AG10803 (cell line): ENCODE data around the gene C8G.

Experiments used
- DNase-seq: peaks from one replicate; pipeline ENCODE4 v3.0.0; 2010; ENCODE audit warnings: low read depth
- H3K4me3 ChIP-seq: 2 replicates; pipeline ENCODE4 v1.5.1; 2011; ENCODE audit warnings: mild to moderate bottlenecking, low read length, control low read depth
- TF ChIP-seq, protein P1 (sequence below): conservative IDR thresholded peaks from 2 replicates; pipeline ENCODE4 v1.5.1; 2011; ENCODE audit warnings: mild to moderate bottlenecking, low read length, control low read depth, inconsistent platforms

C8G gene

DNA sequence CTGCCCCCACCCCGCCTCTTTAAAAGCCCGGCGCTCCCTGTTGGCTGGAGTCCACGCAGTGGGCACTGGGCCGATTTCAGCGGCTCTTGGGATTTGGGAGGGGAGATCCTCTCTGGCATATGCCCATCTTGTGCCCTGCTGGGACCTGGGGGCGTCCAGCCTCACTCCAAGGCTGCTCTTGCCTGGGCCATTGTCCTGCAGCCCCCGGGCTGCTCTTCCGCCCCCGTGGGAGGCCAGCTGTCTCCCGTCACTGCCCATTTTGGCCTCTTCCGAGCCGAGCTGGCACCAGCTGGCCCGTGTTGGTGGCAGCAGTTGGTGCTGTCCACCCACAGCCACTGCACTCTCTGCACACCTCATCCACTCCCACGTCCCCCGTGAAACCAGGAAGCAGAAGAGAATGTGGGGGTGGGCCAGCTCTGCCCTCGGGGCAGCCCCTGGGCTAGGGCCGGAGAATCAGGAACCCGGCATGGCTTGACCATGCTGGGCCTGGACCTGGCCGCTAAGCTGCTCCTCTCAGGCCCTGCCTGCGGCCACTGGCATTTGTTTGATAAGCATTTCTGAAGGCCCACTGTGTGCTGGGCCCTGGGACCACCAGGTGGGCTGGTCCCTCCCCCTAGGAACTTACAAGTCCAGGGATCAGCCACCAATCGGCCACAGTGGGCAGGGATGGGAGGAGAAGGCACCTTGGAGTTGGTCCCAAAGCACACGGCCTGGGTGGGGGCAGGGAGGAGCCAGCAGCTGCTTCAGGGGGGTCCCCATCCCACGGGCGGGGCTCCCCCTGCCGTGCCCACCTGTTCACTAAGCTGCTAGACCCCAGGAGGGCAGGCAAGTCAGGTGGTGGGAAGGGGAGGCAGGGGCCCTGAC, 2.2 kb downstream of the C8G start:
- TF ChIP-seq, protein P1, sequence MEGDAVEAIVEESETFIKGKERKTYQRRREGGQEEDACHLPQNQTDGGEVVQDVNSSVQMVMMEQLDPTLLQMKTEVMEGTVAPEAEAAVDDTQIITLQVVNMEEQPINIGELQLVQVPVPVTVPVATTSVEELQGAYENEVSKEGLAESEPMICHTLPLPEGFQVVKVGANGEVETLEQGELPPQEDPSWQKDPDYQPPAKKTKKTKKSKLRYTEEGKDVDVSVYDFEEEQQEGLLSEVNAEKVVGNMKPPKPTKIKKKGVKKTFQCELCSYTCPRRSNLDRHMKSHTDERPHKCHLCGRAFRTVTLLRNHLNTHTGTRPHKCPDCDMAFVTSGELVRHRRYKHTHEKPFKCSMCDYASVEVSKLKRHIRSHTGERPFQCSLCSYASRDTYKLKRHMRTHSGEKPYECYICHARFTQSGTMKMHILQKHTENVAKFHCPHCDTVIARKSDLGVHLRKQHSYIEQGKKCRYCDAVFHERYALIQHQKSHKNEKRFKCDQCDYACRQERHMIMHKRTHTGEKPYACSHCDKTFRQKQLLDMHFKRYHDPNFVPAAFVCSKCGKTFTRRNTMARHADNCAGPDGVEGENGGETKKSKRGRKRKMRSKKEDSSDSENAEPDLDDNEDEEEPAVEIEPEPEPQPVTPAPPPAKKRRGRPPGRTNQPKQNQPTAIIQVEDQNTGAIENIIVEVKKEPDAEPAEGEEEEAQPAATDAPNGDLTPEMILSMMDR: no peak
- H3K4me3 ChIP-seq: no peak overlapping the region
- DNase-seq: no peak

DNA sequence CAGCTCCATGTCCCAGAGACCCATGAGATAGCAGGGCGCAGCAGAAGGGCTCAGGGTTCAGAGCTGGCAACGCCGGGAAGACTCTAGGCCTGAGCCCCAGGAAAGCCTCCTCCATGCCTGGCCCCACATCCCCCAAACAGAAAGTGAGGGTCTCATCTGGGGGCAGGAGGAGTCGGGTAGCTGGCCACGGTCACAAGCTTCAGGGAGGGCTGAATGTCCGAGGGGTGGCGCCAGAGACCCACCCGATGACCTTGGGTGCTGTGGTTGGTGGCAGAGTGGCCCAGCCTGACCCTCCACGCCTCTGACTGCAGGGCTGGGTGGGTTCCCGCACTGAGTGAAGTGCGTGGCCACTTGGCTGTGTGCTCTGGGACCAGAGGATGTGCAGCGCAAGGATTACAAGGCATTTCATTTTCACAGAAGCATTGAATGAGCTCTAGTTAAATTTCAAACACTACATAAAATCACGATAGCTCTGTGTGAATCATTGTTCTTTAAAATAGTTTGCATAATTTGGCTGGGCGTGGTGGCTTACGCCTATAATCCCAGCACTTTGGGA, 3.0 kb downstream of the C8G start:
- TF ChIP-seq, protein P1: peak; percentile 51
- DNase-seq: peak; percentile 49
- no peak overlapping the region for H3K4me3 ChIP-seq

DNA sequence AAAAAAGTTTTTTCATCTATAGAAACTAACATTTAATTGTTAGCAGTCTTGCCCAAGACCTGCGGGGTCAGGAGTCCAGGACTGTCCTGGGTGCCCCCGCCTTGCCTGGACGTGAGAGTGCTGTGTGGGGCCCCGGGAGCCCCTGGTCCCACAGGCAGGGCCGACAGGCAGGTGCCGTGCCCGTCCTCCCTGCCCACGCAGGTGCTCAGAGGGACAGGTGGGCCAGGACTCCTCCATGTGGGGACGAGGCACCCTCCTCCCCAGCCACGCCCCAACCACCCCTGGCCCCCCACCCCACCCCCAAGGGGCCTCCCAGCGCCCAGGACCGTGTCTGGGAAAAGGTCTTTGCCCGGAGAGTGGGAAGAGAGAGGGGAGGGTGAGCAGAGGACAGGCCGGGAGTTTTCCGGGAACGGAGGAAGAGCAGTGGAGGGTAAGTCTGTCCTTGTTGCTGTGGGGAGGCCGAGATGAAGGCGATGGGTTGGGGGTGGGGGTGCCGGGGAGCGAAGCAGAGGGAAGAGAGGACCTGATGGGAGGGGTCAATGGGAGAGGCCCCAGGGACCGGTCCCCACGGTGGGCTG, 4.3 kb downstream of the C8G start:
- DNase-seq: no peak
- peak overlapping the region; percentile 58 for H3K4me3 ChIP-seq
- TF ChIP-seq, protein P1: no peak

DNA sequence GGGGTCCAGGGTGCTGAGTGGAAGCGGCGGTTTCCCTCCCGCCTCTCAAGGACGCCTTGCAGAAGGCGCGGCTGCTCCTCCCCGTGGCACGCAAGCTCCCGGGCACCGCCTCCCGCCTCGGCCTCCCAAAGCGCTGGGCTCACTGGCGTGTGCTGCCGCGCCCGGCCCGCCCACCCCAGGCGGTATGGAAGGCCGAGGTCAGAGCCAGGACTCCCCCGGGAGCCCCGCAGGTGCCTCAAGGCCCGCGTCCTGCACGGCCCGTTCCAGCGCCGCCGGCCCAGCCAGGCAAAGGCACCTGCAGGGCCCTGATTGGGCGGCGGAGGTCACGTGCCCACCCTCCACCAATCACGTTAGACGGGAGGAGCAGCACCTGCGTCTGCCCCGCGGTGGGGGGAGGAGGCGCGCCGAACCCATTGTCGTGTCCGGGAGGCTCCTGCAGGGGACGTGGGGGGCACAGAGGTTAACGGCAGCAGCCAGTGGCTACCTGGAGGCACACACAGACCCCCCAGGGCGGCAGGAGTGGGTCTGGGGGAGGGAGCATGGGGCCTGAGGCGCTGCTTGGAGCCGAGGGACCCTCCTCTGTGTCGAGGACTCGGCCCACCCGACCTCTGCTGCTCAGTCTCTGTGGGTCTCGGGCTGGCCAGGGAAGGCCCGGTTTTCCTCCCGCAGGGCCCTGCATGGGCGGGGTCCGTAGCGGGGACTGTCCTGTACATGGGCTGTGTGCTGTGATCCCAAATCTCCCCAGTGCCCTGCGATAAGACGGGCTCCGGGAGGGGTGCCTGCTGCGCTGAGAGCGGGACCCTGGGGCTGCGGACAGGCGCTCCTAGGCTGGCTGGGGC, 5.0 kb downstream of the C8G start:
- DNase-seq: peak; percentile 63
- TF ChIP-seq, protein P1: no peak
- peak overlapping the region; percentile 58 for H3K4me3 ChIP-seq

DNA sequence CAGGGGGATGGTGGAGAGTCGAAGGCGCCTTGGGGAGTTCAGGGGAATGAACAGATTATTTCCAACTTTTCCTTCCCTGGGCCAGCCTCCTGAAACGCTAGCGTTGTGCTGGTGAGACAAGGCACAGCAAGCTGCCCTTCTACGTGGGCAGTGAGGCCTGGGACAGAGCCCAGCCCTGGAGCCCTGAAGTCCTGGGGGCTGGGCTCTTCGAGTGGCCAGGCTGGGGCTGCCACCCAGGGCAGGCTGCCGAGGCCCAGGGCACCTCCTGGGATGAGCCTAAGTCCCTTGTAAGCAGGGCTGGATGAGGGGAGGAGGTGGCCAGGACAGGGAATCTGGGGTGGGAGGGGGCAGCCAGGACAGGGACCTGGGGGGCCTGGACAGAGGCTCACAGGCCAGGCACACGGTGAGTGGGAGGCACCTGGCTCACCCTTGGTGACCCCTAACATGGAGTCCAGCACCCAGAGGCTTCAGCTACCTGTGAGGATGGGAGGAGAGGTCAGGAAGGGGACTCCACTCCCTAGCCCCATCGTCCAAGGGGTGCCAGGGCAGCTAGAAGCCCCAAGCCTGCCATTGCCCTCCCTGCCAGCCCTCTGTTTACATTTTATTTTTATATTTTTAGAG, 5.7 kb downstream of the C8G start:
- H3K4me3 ChIP-seq: no peak overlapping the region
- TF ChIP-seq, protein P1: no peak
- DNase-seq: no peak

DNA sequence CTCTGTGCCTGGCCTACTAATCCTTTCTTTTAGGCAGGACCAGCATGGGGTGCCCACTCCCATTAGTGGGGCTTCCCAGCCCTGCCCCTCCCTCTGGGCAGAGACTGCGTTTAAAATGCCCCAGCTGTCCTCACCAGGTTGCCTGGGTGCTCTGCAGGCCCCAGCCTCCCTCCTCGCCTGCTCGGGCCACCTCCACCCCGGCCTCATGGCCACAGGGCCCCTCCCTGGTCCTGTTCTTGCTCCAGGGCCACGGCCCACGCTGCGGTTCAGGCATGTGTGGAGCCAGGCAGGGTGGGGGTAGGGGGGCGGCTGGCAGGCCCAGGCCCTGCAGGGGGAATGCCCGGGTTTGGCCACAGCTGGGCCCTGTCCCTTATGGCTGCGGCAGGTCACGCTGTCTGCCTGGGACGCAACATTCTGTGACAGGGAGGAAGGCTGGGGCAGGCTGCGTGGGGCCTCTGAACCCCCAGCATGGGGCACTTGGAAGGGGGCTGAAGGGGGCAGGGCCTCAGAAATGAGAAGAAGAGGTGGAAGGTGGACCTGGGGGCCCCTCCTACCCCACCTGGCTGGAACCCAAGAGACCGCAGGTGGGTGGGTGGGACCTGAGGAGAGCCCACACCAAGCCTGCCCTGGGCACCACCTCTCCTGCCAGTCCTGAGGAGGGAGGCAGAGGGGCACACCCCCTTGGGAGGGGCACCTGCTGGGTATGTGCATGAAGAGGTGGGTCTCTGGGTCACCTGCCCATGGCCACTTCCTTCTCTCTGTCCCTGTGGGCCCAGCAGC, 6.7 kb downstream of the C8G start, which contains the start of gene LCN12:
Gene LCN12 (plus strand): TSS at position 733 of the 780 bp plus-strand sequence. CDS start 55 bp downstream, outside the sequence.
- no peak within 1 kb of the TSS for H3K4me3 ChIP-seq
- DNase-seq: no peak
- TF ChIP-seq, protein P1: no peak
